Measurements from ENCODE around the gene TAX1BP3. TPM values are rescaled to one million over a fixed set of nuclear protein-coding genes. Genes with fewer than 3 reads are reported as not detected.

Gene TAX1BP3
- total RNA-seq, 1 experiment from 2014 or later, result 50.0 TPM

DNA sequence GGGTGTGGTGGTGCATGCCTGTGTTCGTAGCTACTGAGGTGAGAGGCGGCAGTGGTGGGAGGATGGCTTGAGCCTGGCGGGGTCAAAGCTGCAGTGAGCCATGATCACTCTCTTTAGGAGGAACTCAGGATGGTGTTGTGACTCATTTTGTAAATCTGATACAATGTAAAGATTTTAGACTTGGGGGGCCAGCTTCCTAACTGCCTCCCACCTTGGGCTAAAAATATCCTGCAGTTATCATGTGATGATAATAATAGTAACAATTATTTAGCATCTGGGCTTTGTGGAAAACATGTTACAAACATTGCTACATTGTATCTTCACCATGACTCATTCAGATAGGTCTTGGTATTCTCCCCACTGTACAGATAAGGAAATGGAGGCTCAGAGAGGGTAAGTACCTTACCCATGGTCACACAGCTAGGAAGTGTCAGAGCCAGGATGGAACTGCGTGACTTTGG, 24.5 kb downstream of the TAX1BP3 start (continued):
- TF ChIP-seq, protein P1, sequence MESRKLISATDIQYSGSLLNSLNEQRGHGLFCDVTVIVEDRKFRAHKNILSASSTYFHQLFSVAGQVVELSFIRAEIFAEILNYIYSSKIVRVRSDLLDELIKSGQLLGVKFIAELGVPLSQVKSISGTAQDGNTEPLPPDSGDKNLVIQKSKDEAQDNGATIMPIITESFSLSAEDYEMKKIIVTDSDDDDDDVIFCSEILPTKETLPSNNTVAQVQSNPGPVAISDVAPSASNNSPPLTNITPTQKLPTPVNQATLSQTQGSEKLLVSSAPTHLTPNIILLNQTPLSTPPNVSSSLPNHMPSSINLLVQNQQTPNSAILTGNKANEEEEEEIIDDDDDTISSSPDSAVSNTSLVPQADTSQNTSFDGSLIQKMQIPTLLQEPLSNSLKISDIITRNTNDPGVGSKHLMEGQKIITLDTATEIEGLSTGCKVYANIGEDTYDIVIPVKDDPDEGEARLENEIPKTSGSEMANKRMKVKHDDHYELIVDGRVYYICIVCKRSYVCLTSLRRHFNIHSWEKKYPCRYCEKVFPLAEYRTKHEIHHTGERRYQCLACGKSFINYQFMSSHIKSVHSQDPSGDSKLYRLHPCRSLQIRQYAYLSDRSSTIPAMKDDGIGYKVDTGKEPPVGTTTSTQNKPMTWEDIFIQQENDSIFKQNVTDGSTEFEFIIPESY (IDR thresholded peaks at IDR 0.05; ENCODE audit: extremely low read depth, insufficient replicate concordance, low read length), result no peak
- TF ChIP-seq, protein P2, sequence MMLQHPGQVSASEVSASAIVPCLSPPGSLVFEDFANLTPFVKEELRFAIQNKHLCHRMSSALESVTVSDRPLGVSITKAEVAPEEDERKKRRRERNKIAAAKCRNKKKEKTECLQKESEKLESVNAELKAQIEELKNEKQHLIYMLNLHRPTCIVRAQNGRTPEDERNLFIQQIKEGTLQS (IDR thresholded peaks at IDR 0.05), result no peak
- TF ChIP-seq SIN3A (IDR thresholded peaks at IDR 0.05; ENCODE audit: low read depth), result no peak
- TF ChIP-seq ELF1 (IDR thresholded peaks at IDR 0.05; ENCODE audit: borderline replicate concordance, low read depth), result no peak
- TF ChIP-seq EGR1 (IDR thresholded peaks at IDR 0.05; ENCODE audit: low read depth), result no peak

DNA sequence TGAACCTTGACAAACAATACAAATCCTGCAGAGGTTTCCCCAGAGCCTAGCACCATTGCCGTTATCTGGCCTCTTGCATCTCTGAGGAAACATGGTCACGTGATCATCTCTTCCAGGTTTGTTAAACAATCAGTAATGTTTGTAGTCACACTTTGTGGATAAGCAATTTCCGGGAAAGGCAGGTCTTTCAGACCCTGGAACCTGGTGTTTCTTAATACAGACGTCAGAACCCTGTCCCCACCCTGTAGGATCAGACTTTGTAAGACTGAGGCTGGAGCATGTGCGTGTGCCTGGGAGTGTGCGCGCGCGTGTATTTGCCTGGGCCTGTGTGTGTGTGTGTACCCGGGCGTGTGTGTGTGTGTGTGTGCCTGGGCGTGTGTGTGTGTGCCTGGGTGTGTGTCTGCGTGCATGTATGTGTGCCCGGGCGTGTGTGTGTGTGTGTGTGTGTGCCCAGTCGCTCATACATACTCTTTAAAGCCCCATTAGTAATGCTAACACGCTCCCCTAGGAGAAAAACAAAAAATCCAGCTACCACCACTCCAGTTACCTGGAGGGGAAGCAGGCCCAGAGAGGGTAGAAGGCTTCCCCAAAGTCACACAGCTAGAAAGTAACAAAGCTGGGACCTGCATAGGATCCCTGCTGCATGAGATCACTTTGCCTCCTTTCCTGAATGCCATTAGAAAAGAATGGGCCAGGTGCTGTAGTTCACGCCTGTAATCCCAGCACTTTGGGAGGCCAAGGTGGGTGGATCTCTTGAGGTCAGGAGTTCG, 26.5 kb downstream of the TAX1BP3 start:
- CTCF ChIA-PET, result no interaction called here
- H3K27me3 ChIP-seq (ENCODE audit: insufficient read depth, low read length), result no peaks in the 10 kb centered on the region
- TF ChIP-seq CBX3 (IDR thresholded peaks at IDR 0.05; ENCODE audit: low read depth), result no peak
- no peak for TF ChIP-seq RAD21 (IDR thresholded peaks at IDR 0.05; ENCODE audit: low read depth)
- no peak for TF ChIP-seq POLR2A (IDR thresholded peaks at IDR 0.05; ENCODE audit: borderline replicate concordance, extremely low read depth, insufficient read depth, insufficient read length)
- TF ChIP-seq SP1 (IDR thresholded peaks at IDR 0.05; ENCODE audit: low read depth), result no peak
- no peak for TF ChIP-seq CEBPB (IDR thresholded peaks at IDR 0.05; ENCODE audit: low read depth)
- no peak for TF ChIP-seq POLR2AphosphoS5 (IDR thresholded peaks at IDR 0.05; ENCODE audit: low read depth, low read length)
- no peak for TF ChIP-seq JUND (IDR thresholded peaks at IDR 0.05)
- TF ChIP-seq, protein P2 (IDR thresholded peaks at IDR 0.05), result no peak
- no peak for TF ChIP-seq SRF (IDR thresholded peaks at IDR 0.05; ENCODE audit: low read depth)
- TF ChIP-seq EZH2phosphoT487 (IDR thresholded peaks at IDR 0.05; ENCODE audit: borderline replicate concordance), result no peak
- TF ChIP-seq, protein P1 (IDR thresholded peaks at IDR 0.05; ENCODE audit: extremely low read depth, insufficient replicate concordance, low read length), result no peak
- TF ChIP-seq YY1 (IDR thresholded peaks at IDR 0.05; ENCODE audit: extremely low read depth, insufficient replicate concordance, low read depth, low read length), result no peak
- TF ChIP-seq, protein P3, sequence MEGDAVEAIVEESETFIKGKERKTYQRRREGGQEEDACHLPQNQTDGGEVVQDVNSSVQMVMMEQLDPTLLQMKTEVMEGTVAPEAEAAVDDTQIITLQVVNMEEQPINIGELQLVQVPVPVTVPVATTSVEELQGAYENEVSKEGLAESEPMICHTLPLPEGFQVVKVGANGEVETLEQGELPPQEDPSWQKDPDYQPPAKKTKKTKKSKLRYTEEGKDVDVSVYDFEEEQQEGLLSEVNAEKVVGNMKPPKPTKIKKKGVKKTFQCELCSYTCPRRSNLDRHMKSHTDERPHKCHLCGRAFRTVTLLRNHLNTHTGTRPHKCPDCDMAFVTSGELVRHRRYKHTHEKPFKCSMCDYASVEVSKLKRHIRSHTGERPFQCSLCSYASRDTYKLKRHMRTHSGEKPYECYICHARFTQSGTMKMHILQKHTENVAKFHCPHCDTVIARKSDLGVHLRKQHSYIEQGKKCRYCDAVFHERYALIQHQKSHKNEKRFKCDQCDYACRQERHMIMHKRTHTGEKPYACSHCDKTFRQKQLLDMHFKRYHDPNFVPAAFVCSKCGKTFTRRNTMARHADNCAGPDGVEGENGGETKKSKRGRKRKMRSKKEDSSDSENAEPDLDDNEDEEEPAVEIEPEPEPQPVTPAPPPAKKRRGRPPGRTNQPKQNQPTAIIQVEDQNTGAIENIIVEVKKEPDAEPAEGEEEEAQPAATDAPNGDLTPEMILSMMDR (IDR thresholded peaks at IDR 0.05 in 2 of 3, conservative IDR thresholded peaks at IDR 0.05 in 1 of 3; ENCODE audit: borderline replicate concordance in 1 of 3, insufficient read depth in 1 of 3, low read depth in 2 of 3, low read length in 2 of 3), result no peak
- H2AFZ ChIP-seq (ENCODE audit: low read depth, low read length, poor library complexity, severe bottlenecking), result no peak overlapping the region
- RAD21 ChIA-PET (ENCODE audit: low non-redundant PET in 1 of 2, low total read pairs in 2 of 2, uncharacterized antibody in 2 of 2, unreplicated experiment in 2 of 2), result no interaction called here
- no peak overlapping the region for H3K9ac ChIP-seq (ENCODE audit: low read length)
- H3K36me3 ChIP-seq (ENCODE audit: control insufficient read depth in 1 of 2, insufficient read depth in 2 of 2, low read length in 2 of 2), result no peaks in the 10 kb centered on the region
- H3K27ac ChIP-seq (ENCODE audit: low read depth, low read length), result no peak overlapping the region
- DNase-seq (ENCODE audit: low read depth, low spot score), result no peak
- H3K4me3 ChIP-seq (replicated peaks in 1 of 2; ENCODE audit: low read depth in 1 of 2, low read length in 2 of 2), result no peak overlapping the region
- intact Hi-C loops (cut with micrococcal nuclease), result no loop called here
- H3K9me3 ChIP-seq (ENCODE audit: control insufficient read depth in 1 of 2, insufficient read depth in 1 of 2, low read depth in 1 of 2, low read length in 2 of 2), result no peaks in the 10 kb centered on the region
- ATAC-seq, result no peak
- no peak overlapping the region for H3K4me2 ChIP-seq (ENCODE audit: low read length)
- H3K79me2 ChIP-seq (ENCODE audit: insufficient read depth, low read length), result no peaks in the 10 kb centered on the region
- no peaks in the 10 kb centered on the region for H3K9me2 ChIP-seq (ENCODE audit: insufficient read depth)
- POLR2A ChIA-PET, result no interaction called here
- BruUV-seq (replicated peaks), result no TSS peak
- peaks cover 0 to 4% of the 10 kb centered on the region in 2 experiments; a peak in 1 of 4 replicates for H3K4me1 ChIP-seq (ENCODE audit: control insufficient read depth in 1 of 2, insufficient read depth in 2 of 2, low read length in 2 of 2)
- no peaks in the 10 kb centered on the region for H4K20me1 ChIP-seq (ENCODE audit: insufficient read depth)
